Measurements from ENCODE around the gene SBK3.

SBK3 gene

DNA sequence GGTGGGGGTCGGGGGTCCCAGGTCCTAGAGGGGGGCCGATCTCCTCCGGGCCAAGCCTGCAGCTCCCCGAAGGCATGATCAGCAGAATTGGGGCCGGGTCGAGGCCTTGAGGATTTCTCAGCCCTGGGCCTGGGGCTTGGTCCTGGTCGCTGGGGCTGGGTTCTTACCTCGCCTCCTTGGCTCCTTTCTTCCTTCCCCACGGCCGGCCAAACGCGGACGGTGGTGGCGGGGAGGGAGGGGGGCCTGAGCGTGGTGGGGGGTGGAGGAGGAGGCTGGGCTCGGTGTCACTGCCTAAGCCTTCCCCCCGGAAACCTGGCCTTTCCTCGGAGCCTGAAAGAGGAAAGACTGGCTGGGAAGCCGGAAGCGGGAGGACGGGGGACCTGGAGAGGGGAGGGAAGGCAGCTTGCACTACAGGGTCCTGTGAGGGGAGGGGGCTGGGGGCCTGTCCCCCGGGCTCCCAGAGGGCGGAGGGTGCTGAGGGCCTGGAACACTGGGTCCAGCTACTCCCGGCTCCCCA, 35.3 kb upstream of the SBK3 start, which contains the start of gene ZNF579 (continued):
- TF ChIP-seq, protein P1, sequence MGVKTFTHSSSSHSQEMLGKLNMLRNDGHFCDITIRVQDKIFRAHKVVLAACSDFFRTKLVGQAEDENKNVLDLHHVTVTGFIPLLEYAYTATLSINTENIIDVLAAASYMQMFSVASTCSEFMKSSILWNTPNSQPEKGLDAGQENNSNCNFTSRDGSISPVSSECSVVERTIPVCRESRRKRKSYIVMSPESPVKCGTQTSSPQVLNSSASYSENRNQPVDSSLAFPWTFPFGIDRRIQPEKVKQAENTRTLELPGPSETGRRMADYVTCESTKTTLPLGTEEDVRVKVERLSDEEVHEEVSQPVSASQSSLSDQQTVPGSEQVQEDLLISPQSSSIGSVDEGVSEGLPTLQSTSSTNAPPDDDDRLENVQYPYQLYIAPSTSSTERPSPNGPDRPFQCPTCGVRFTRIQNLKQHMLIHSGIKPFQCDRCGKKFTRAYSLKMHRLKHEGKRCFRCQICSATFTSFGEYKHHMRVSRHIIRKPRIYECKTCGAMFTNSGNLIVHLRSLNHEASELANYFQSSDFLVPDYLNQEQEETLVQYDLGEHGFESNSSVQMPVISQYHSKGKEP (tag by site-specific recombination; IDR thresholded peaks at IDR 0.05) = peak; percentile 26; the same call in 1 of the 2 replicates
- TF ChIP-seq KLF16 (tag by site-specific recombination; IDR thresholded peaks at IDR 0.05) (peak; percentile 95), ZNF184 (tag by site-specific recombination; IDR thresholded peaks at IDR 0.05) (no peak), ZNF155 (tag by site-specific recombination; IDR thresholded peaks at IDR 0.05) (no peak), ZFP69B (tag by site-specific recombination; IDR thresholded peaks at IDR 0.05) (peak; percentile 35; the same call in 1 of the 2 replicates), ZNF623 (tag by site-specific recombination; IDR thresholded peaks at IDR 0.05) (no peak), ZNF501 (tag by site-specific recombination; IDR thresholded peaks at IDR 0.05) (no peak; the same call in none of the 2 replicates), ZNF311 (tag by site-specific recombination; IDR thresholded peaks at IDR 0.05; ENCODE audit: borderline replicate concordance) (no peak), ZFP3 (tag by site-specific recombination; IDR thresholded peaks at IDR 0.05; ENCODE audit: low read depth) (no peak), ZNF350 (tag by site-specific recombination; IDR thresholded peaks at IDR 0.05) (no peak), ZNF121 (tag by site-specific recombination; IDR thresholded peaks at IDR 0.05) (no peak), GFI1B (tag by site-specific recombination; IDR thresholded peaks at IDR 0.05) (no peak), ZNF561 (tag by site-specific recombination; IDR thresholded peaks at IDR 0.05; ENCODE audit: borderline replicate concordance) (peak; percentile 85), SP7 (tag by site-specific recombination; IDR thresholded peaks at IDR 0.05) (peak; percentile 53), PRDM1 (tag by site-specific recombination; IDR thresholded peaks at IDR 0.05) (no peak), WT1 (tag by site-specific recombination; IDR thresholded peaks at IDR 0.05) (peak; percentile 37; the same call in 1 of the 2 replicates), MEIS1 (CRISPR knock-in tag; IDR thresholded peaks at IDR 0.05; ENCODE audit: borderline replicate concordance) (no peak), ZFP41 (tag by site-specific recombination; IDR thresholded peaks at IDR 0.05; ENCODE audit: borderline replicate concordance) (0 out of 2 replicates have a peak, but pooled peaks have one; percentile 41)
- TF ChIP-seq, protein P2, sequence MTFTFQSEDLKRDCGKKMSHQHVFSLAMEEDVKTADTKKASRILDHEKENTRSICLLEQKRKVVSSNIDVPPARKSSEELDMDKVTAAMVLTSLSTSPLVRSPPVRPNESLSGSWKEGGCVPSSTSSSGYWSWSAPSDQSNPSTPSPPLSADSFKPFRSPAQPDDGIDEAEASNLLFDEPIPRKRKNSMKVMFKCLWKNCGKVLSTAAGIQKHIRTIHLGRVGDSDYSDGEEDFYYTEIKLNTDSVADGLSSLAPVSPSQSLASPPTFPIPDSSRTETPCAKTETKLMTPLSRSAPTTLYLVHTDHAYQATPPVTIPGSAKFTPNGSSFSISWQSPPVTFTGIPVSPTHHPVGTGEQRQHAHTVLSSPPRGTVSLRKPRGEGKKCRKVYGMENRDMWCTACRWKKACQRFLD (tag by site-specific recombination; IDR thresholded peaks at IDR 0.05) = no peak
- TF ChIP-seq, protein P3, sequence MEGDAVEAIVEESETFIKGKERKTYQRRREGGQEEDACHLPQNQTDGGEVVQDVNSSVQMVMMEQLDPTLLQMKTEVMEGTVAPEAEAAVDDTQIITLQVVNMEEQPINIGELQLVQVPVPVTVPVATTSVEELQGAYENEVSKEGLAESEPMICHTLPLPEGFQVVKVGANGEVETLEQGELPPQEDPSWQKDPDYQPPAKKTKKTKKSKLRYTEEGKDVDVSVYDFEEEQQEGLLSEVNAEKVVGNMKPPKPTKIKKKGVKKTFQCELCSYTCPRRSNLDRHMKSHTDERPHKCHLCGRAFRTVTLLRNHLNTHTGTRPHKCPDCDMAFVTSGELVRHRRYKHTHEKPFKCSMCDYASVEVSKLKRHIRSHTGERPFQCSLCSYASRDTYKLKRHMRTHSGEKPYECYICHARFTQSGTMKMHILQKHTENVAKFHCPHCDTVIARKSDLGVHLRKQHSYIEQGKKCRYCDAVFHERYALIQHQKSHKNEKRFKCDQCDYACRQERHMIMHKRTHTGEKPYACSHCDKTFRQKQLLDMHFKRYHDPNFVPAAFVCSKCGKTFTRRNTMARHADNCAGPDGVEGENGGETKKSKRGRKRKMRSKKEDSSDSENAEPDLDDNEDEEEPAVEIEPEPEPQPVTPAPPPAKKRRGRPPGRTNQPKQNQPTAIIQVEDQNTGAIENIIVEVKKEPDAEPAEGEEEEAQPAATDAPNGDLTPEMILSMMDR (tag by site-specific recombination; IDR thresholded peaks at IDR 0.05) = no peak
- TF ChIP-seq, protein P4, sequence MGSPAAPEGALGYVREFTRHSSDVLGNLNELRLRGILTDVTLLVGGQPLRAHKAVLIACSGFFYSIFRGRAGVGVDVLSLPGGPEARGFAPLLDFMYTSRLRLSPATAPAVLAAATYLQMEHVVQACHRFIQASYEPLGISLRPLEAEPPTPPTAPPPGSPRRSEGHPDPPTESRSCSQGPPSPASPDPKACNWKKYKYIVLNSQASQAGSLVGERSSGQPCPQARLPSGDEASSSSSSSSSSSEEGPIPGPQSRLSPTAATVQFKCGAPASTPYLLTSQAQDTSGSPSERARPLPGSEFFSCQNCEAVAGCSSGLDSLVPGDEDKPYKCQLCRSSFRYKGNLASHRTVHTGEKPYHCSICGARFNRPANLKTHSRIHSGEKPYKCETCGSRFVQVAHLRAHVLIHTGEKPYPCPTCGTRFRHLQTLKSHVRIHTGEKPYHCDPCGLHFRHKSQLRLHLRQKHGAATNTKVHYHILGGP (tag by site-specific recombination; IDR thresholded peaks at IDR 0.05) = no peak
- TF ChIP-seq, protein P5, sequence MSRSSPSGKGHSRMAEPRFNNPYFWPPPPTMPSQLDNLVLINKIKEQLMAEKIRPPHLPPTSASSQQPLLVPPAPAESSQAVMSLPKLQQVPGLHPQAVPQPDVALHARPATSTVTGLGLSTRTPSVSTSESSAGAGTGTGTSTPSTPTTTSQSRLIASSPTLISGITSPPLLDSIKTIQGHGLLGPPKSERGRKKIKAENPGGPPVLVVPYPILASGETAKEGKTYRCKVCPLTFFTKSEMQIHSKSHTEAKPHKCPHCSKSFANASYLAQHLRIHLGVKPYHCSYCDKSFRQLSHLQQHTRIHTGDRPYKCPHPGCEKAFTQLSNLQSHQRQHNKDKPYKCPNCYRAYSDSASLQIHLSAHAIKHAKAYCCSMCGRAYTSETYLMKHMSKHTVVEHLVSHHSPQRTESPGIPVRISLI (tag by site-specific recombination; IDR thresholded peaks at IDR 0.05) = no peak
- TF ChIP-seq, protein P6, sequence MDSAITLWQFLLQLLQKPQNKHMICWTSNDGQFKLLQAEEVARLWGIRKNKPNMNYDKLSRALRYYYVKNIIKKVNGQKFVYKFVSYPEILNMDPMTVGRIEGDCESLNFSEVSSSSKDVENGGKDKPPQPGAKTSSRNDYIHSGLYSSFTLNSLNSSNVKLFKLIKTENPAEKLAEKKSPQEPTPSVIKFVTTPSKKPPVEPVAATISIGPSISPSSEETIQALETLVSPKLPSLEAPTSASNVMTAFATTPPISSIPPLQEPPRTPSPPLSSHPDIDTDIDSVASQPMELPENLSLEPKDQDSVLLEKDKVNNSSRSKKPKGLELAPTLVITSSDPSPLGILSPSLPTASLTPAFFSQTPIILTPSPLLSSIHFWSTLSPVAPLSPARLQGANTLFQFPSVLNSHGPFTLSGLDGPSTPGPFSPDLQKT (IDR thresholded peaks at IDR 0.05; ENCODE audit: borderline replicate concordance, low read depth, low read length) = no peak
